ENCODE measurements around the gene SGPL1.
"Not testable (repeated sequence)": the region's sequence is repeated elsewhere in the genome, so short reads cannot be mapped to it uniquely, and the experiment has no call there.

SGPL1 gene

DNA sequence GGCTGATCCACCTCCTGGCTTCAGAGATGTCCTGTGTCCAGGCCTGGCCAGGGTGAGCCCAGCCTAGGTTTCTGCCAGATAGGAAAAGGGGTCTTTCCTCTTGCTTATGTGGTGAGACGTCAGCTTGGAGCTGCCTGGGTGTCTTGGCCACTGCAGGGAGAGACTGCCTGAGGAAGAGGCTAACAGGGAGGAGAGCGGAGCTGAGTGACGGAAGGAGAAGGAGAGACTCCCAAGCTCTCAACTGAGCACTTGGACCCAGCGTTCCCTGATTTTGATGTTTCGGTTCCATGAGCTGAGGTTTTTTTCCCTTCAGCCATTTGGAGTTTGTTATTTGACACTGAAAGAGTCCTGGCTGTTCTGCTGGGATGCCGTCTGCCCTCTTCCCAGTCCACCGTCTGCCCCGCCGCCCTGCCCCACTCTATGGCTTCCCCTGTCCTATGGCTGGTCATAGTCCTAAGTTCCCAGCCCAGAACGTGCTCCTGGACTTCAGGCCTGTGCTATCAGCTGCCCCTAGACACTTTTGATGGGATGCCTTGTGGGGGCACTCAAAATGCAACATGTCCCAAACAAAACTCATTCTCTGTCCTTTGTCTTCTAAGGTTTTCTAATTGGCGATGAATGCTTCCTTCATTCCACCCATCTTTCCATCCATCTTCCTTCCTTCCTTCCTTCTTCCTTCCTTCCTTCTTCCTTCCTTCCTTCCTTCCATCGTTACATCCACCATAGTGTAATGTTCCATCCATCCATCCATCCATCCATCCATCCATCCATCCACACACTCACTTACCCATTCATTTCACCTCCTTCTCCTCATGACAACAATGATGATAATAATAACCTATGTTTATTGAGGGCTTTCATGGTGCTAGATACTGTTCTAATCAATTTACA is 92.9 kb downstream of the SGPL1 start:
- DNase-seq = no peak

DNA sequence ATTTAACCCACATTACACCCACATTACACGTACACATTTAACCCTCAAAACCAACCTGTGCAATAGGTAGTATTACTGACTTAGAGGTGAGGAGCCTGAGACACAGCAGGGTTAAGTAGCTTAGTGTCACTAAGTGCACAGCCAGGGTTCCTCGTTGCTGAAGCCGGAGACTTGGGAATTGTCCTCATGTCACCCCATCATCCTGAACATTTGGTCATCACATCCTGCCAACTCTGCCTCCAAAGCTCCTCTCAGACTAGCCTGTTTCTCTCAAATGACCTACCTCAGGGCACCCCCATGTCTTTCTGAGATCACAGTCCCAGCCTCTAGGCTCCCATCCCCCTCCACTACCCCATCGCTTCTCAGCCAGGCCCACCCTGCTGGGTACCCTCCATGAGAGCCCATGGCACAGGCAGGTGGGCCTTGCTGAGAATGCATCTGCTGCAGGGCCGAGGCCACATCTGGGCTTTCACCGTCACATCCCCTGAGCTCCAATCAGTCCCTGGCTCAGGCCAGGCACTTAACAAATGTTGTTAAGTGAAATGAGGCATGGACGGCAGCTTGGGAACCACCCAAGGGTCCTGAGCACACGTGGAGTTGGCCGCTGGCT is 93.7 kb downstream of the SGPL1 start:
- DNase-seq = no peak

DNA sequence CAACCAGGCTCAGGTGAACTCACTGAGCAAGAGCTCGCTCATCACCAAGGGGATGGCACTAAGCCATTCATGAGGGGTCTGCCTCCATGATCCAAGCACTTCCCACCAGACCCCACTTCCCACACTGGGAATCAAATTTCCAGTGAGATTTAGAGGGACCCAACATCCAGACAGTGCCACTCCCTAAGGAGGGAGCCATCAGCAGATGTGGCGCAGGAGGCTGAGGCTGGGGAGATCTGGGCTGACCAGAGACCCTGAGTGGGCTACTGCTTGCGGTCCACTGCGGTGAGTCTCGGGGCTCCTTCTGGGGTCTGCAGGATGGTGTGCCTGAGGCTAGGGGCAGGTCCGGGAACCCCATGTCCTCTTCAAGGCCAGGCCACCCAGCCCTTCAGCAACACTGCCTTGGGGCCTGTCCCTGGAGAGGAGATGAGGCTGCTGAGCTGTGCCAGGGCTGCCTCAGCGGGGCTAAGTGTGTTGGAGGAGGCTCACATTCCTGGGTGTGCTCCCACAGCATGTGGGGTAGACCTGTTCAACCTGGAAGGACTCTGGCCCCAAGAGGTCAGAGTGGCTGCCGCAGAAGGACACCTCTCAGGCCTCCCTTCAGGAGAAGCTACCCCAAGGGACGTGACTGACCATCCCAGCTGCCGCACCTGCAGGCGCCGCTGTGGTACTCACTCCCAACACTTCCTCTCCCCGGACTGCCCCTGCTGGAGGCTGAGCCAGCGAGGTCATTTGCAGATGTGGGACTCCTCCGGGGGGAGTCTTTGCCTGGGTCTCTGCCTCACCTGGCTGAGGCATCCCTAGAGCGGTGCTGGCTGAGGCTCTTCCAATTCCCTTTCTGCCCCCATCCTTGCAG is 95.0 kb downstream of the SGPL1 start:
- no peak for DNase-seq

DNA sequence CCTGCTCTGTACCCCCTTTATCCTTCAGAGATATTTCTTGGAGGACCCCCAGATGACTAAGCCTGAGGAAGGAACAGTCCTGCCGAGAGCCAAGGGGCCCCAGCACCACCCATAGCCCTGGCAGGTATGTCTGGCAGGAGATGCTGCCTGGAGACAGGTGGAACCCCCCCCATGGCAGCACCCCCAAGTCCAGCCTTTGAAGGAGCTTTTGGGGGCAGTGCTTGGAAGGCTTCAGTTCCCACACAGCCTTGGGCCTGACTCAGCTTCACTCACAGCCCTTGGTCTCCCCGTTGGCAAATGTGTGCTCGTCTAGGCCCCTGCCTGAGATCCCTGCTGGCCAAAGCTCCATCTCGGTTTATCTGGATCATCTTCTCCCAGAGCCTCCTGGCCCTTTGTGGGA is 95.6 kb downstream of the SGPL1 start:
- no peak for DNase-seq

DNA sequence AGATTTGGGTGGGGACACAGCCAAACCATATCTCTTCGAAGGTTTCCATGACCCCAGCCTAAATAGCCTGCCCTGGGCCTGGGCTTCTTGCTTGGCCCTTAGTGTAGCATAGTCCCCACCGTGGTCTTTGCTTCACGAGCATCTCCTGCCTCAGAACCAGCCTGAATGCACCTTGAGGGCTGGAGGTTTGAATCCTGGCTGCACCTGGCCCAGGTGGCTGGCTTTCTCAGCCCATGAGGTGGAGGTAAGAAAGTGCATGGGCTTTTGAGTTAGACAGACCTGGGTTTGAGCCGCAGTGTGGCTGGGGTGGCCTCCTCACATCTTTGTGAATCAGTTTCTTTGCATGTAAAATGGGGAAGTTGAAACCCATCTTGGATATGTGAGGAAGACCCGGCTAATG is 96.8 kb downstream of the SGPL1 start:
- no peak for DNase-seq

DNA sequence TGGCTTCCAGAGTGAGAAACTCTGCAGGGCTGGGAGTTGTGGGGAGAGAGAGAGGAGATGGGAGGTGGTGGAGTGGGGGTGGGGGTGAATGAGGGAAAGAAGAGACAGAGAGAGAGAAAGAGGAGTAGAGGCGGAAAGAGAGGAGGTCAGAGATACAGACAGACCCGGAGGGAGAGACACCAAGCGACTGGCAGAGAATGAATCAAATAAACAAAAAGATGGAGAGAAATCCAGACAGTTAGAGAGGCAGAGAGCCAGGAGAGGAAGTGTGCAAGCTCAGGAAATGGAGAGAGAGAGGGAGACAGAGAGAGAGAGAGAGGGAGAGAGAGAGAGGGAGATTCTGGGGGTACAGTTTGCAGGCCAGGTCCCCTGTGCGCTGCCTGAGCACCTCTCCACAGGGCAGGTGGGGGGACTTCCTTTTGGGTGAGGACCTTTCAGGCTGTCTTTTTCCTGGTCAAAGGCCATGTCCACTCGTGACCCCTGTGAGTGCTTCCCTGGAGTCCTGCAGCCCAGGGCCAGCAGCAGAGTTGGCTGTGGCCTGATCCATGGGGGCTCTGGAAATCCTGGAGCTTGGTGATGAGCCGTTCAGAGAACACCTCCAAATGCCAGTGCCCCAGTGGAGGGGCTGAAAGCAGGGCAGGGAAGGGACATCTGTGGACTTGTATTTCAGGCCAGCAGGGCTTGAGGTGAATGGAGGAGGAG is 97.6 kb downstream of the SGPL1 start:
- no peak for DNase-seq

DNA sequence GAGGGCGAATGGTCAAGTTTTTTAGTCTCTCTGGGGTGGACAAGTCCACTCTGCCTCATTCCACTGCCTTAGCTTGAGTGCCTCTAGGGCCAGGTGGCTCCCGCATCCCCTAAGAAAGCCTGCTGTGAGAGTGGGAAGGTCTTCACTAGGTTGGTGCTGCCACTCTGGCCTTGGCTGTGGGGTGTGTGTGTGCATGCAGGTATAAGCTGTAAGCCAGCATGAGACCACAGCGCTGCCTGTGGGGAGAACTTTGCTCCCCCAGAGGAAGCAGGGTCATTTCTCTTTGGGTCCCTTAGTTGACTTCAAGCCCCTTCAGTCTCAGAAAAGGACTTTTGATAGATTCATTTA is 98.1 kb downstream of the SGPL1 start:
- DNase-seq = no peak

DNA sequence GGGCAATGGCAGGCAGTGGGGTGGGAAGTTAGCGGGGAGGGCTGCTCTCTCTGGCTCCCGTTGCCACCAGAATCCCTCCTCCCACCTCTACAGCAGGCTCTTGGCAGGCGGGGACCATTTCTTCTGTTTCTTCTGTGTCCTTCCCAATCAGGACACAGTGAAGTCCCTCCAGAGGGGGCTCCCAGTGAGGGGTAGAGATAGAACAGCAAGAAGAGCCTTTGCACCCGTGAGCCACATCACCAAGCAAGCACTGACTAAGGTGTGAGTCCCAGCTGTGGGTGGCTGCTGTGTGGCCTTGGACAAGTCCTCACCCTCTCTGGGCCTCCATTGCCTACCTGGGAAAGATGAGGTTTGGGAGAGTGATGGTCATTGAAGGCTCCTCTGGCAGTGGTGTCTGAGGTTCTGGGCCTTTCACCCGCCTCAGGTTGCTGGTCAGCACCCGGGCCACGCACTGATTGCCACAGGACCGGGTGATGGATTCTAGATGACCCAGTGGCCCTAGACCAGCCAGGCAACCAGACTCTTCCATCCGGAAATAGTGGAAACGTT is 98.6 kb downstream of the SGPL1 start:
- DNase-seq = no peak

DNA sequence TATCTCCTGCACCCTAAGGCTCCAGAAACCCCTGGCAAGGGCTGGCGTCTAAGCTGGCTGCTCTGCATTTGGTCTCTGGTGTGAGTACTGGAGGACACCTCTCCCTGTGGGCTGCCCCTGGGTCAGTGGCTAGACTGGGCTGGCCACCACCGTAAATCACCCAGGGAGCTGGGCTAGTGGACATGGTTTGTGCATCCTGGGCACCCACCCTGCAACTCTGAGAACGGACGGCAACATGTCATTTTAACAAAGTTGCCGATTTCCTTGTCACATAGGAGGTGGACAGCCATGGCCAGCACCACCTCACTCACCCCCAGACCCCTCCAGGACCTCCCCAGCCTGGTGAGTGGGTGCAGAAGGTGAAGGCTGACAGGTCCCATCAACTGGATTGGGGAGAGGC is 99.5 kb downstream of the SGPL1 start:
- DNase-seq = no peak

DNA sequence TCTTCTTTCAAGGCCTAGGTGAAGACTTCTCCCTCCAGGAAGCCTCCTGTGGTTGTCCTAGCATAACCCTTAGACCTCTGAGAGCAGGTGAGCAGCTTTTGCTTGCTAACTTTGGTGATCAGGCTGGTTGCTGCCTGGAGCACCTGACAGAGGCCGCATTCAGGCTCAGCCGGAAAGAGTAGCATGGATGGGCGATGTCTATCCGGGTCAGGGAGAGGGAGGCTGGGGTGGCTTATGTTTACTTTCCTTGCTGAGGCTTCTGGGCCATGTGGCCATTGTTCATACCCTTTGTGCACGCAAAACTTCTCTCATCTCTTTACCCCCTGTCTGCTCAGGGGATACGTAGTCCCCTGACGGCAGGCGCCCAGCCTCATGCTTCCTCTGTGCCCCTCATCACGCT is 100.1 kb downstream of the SGPL1 start:
- DNase-seq = no peak

DNA sequence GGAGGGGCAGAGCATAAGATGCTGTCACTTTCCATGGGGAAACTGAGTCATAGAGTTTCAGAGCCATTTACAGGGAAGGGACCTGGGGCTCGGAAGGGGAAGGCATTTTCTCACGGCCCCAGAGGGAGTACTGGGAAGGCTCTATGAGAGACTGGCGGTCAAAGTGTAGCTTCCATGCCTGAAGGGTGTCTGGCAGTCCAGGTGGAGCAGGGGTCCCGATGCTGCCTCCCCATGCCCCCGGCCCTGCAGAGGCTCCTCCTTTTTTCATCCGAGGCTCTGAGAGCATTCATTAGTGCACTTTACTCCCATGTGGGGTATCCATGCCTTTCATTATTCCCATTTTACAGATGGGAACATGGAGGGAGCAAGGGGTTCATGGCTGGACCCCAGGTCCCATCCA is 100.5 kb downstream of the SGPL1 start:
- DNase-seq = no peak

DNA sequence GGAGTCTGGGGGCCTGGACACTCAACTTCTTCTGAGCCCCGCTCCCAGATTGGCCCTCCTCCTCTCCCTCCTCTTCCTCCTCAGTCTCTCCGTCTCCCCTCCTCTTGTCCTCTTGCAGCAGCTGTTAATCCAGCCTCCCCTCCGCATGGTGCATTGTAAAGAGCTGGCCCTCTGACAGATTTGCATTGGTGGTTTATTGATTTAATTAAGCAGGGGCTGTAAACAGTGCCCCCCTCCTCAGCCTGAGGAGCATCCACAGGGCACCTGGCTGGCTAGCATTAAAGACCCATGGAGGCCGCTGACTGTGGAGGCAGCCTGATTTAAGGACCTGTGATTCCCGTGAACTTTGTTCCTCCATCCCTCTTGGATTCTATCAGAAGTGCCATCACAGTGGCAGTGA is 101.5 kb downstream of the SGPL1 start:
- DNase-seq = no peak

DNA sequence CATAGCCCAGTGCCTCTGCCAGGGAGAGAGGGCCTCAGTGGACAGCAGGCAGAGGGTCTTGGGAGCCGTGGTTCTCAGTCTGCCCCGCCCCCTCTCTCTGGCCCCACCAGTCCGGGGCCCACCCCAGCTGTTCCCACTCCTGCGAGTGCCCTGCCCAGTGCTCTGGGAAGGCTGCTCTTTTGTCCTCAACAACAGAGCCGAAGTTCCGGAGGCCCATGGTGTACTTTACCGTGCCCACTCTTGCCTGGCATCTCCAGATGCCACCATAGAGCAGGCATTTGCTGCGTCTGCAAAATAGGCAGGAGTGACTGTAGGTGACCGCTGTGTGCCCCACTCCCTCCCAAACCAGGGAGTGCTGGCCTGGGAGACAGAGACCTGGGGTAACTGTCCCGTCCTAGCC is 101.9 kb downstream of the SGPL1 start:
- DNase-seq = no peak

DNA sequence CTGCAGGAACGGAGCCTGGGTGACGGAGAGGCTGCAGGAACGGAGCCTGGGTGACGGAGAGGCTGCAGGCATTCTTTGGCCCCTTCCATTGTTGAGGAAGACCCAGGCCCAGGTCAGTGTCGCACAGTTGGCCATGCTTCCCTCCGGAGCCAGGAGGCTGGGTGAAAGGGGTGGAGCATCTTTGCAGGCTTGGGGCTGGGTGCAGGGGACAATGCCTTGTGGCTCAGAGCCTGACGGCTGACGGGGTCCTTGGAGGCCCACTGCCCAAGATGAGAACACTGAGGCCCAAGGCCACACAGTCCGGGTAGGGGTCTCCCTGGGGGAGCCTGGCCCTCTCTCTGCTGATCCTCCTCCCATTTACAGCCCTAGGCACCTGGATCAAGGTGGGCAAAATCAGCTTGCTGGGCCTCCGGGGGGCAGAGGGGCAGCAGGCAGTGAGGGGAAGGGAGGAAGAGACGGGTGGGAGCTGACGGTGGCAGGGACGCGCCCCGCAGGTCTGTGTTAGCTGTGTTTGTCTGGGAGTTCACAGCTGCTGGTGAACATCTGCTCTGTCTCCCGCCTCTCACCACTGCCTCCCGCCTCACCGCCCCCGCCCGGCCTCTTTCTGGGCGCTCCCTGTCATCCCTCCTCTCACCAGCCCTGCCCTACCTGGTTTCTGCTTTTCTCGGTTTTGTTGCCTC is 103.2 kb downstream of the SGPL1 start:
- no peak for DNase-seq

DNA sequence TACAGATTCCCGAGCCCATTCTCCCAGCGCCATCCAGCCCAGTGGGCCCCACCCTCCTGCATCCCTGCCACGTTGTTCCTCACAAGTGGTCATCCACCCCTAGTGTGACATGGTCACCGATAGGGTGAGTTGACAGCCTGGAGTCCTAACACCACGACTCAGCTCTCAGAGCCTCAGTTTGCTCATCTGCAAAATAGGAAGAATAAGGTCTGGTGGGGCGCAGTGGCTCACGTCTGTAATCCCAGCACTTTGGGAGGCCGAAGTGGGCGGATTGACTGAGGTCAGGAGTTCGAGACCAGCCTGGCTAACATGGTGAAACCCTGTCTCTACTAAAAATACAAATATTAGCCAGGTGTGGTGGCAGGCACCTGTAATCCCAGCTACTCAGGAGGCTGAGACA is 104.2 kb downstream of the SGPL1 start:
- DNase-seq = not testable (repeated sequence)

DNA sequence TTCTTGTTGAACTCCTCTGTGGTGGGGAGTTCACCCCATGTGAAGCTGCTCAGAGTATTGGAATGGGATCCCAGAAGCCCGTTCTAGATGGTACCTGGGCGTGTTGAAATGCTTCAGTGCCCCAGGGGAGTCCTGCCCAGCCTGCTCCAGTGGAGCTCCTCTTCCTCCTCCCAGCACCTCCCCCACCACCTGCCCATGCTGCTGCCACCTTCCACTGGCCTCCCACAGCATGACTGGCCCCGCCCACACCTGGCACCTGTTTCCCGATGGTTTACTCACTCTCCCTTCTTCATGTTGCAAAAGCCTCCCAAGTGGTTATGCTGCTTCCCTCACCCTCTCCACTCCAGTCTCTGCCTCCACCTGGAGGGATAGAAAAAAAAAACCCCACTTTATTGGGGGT is 104.8 kb downstream of the SGPL1 start:
- DNase-seq = no peak

DNA sequence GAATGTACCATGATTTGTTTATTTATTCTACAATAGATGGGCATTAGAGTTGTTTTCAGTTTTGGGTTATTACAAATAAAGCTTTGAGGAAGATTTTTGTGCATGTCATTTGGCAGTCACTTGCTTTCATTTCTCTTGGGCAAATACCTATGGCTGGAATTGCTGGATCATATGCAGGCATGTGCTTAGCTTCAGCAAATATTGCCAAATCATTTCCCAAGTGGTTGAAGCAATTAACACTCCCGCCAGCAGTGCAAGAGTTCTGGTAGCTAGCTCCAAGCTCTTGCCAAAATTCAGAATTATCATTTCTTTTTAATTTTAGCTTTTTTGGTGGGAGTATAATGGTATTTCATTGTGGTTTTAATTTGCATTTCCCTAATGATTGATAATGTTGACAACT is 105.5 kb downstream of the SGPL1 start:
- no peak for DNase-seq

DNA sequence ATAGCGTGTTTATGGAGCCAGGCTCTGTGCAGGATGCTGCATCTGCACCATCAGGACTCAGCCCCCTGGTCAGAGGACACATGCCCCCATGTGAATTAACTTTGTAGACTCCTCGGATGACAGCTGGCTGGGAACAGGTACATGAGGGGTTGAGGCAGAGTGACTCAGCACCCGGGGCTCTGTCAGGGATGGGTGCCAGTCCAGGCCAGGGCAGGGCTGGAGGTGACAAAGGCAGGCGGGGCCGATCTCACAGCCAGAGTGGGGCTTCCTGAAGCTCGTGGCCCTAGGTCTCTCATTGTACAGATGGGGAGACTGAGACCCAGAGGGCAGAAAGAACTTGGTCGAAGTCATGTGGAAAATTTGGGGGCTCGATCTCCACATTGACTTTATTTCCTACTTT is 107.9 kb downstream of the SGPL1 start:
- DNase-seq = no peak

DNA sequence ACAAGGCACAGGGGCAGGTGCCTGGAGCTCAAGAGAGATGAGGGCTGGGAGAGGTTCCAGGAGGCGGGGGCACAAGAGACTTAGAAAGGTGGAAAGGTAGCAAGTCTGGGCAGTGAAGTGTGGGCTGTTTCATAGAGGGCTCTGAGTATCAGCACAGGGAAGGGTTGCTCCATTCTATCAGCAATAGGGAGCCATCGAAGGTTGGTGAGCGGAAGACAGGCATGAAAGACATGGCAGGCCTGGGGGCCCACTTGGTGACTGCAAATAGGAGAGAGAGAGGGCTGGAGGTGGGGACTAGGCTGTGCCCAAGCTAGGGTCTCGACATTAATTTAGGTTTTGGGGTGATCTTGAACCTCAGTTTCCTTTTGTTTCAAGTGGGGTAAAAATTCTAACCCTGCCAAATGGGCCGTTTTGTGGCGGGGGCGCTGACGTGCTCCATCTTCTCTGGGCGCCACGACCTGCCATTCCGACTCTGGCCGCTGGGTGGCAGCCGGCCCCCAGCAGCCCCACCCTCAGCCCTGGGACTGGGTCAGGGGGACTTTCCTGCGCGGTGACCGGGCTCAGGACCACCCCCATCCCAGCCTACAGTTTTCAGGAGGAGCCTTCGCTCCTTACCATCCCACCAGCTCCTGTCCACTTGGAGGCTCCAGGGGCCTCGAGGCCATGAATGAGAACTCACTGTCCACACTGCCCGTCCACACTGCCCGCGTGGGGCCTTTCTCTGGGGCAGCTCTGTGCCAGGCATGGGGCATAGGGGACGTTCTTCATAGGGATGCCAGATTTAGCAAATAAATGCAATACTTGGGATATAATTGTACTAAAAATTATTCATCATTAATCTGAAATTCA is 109.9 kb downstream of the SGPL1 start:
- peak; percentile 30 to 42 for DNase-seq

DNA sequence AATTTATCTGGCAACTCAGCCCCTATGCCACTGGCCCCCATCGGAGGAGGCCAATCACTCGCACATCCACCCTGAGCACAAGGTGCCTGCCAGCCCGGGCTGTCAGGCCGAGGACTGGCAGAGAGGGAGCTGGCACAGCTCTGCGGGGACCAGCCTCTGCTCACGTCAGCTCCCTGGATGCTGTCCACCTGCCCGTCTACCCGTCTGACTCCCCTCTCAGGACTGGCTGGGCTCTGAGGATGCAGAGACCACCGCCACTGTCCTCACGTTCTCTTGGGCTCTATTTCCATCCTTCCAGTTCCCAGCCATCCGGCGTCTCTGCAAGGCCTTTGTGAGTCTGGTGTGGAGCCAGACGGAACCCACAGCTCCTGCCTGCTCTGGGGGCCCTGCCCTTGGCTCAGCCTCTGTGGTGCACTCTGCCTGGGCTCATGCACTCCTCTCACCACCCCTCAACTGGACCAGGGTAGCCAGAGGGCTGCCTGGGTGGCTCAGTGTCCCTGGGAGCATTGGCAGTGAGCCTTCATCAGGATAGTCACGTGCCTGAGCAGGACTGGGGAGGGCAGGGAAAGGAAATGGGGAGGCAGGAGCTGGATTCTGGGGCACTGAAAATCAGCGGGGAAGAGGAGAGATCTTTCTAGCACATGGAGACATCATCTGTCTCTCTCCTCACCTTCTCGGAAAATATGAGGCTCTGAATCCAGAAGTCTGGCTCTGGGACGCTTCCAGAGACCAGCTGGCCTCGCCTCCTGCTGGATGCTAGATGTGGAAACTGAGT is 110.7 kb downstream of the SGPL1 start:
- DNase-seq = no peak
